Mucosa of gallbladder (tissue), 1 donor: Measurements from ENCODE around the gene RAB3IL1. TPM values are rescaled to one million over a fixed set of nuclear protein-coding genes. Genes with fewer than 3 reads are reported as not detected.

Experiments
- DNase-seq: peaks from one replicate; pipeline ENCODE4 v3.0.0-alpha.2; 2020; ENCODE audit warnings: low spot score
- total RNA-seq: library from RNA; stranded (reverse); gene quantifications from one replicate; pipeline ENCODE4 v1.2.1, GENCODE V29; 2021
- donor health status: DM: no; HTN: no; CAD: no.

Gene RAB3IL1, protein sequence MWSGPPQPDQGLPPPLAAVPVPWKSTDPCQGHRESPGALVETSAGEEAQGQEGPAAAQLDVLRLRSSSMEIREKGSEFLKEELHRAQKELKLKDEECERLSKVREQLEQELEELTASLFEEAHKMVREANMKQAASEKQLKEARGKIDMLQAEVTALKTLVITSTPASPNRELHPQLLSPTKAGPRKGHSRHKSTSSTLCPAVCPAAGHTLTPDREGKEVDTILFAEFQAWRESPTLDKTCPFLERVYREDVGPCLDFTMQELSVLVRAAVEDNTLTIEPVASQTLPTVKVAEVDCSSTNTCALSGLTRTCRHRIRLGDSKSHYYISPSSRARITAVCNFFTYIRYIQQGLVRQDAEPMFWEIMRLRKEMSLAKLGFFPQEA
- total RNA-seq, result 12.1 TPM

GRCh38 chr11:61917334-61918109, at the start of gene RAB3IL1:
Gene RAB3IL1, minus strand, starts transcription at chr11:61917566. Its CDS starts 199 bp downstream, at chr11:61917367.
- DNase-seq, result peak; percentile 29

- DNase-seq, result no peak
Observed at GRCh38 chr11:61966734-61967115, 49.4 kb upstream of the RAB3IL1 start.

GRCh38 chr11:61964666-61965271, 47.4 kb upstream of the RAB3IL1 start:
- peak; percentile 77 for DNase-seq

GRCh38 chr11:61964058-61964665, 46.8 kb upstream of the RAB3IL1 start:
- no peak for DNase-seq

DNA sequence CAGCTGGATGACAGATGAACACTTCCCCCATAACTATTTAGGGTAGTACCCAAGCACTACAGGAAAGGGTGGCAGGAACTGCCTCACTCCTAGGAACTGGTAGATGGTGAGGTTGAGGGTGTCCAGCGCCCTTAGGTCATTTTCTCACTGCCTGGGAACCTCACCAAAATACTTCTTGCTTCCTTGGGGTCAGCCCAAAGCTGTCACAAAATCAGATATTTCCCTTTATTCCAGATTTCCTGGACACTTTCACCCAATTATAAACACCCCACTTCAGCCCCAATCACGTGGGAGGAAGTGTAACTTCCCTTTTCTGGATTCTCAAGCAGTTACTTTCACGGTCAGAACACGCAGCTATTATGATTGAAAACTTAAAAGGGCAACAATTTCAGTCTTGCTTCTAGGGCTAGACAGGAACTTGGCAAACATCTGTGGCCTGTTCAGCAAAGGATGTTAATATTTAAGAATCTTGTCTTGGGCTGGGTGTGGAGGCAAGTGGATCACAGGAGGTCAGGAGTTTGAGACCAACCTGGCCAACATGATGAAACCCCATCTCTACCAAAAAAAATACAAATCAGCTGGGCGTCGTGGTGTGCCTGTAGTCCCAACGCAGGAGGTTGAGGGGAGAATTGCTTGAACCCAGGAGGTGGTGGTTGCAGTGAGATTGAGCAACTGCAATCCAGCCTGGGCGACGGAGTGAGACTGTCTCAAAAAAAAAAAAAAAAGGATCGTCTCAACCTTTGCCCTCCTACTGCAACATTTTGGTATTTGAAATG, 46.1 kb upstream of the RAB3IL1 start:
- DNase-seq, result no peak

DNA sequence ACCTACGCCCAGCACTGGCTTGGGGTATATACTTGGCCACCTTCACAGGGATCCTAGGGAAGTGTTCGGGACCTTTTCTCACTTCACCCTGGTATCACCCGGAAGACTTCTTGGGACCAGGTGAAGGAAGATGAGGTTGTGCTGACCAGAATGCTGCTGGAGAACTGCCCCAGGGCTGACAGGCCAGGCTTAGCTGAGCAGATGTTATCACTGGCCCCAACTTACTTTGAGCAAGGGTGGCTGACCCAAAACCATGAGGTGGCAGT, 45.6 kb upstream of the RAB3IL1 start:
- no peak for DNase-seq

DNA sequence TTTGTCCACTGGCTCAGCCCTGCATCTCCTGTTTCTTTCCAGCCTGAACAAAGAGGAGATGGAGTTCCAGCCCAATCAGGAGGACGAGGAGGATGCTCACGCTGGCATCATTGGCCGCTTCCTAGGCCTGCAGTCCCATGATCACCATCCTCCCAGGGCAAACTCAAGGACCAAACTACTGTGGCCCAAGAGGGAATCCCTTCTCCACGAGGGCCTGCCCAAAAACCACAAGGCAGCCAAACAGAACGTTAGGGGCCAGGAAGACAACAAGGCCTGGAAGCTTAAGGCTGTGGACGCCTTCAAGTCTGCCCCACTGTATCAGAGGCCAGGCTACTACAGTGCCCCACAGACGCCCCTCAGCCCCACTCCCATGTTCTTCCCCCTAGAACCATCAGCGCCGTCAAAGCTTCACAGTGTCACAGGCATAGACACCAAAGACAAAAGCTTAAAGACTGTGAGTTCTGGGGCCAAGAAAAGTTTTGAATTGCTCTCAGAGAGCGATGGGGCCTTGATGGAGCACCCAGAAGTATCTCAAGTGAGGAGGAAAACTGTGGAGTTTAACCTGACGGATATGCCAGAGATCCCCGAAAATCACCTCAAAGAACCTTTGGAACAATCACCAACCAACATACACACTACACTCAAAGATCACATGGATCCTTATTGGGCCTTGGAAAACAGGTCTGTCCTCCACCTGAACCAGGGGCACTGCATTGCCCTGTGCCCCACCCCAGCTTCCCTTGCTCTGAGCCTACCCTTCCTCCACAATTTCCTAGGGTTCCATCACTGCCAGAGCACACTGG, 45.0 kb upstream of the RAB3IL1 start:
- DNase-seq, result no peak

GRCh38 chr11:61961570-61962212, 44.3 kb upstream of the RAB3IL1 start:
- no peak for DNase-seq

- no peak for DNase-seq
Observed at GRCh38 chr11:61960532-61960931, 43.2 kb upstream of the RAB3IL1 start.

DNA sequence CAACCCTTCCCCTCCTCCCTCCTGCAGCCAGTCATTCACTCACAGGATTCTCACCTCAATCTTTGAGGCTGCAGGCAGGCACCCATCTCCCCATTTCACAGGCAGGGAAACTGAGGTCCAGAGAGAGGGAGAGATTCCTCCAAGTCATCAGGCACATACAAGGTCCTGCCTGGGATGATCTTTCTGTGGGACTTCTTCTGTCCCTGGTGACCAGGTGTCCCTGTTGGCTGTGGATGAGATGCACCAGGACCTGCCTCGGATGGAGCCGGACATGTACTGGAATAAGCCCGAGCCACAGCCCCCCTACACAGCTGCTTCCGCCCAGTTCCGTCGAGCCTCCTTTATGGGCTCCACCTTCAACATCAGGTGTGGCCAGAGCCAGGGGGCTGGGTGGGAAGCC, 42.3 kb upstream of the RAB3IL1 start:
- no peak for DNase-seq

DNA sequence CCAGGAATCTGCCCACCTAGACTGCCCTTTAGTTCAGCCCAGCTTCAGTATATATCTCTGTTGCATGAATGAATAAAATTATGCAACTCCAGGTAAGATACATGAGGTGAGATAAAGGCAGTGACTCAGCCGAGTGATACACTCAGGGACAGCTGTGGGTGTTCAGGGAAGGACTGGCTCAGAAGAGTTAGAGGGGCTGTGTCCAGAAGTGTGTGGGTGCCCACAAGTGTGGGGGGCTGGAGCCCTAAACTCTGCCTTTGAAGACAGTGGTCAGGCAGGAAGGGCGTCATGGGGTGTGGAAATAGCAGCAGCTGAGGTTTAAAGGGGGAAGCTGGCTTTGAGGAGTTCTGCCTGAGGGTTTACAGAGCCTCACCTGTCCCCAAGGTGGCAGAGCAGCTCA, 41.7 kb upstream of the RAB3IL1 start:
- DNase-seq, result no peak

- no peak for DNase-seq
Observed at GRCh38 chr11:61958590-61958989, 41.2 kb upstream of the RAB3IL1 start.

DNA sequence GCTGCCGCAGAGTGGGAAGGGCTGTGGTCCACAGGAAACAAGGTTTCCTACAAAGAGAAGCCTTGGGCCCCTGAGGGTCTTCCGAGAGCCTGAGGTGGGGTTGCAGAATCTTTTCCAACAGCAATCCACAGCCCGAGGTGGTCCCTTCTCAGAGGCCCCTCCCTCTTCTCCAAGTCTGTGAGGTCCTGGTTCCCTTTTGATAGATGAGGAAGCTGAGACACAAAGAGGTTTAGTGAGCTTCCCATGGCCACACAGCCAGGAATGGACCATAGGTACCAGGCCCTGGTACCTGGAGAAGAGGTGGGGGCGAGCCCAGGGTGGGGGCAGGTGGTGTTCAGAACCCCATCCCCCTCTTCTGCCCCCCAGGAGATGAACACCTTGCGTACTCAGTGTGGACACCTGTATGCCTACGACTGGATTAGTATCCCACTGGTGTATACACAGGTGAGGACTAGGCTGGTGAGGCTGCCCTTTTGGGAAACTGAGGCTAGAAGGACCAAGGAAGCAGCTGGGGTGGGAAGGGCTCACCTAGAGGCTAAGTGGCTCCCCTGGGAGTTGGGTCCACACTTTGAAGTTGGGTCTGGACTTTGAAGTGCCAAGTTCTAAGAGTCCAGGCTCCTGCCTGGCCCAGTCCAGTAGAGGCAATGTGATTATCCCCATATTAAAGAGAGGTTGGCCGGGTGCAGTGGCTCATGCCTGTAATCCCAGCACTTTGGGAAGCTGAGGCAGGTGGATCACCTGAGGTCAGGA, 39.8 kb upstream of the RAB3IL1 start:
- DNase-seq, result no peak

DNA sequence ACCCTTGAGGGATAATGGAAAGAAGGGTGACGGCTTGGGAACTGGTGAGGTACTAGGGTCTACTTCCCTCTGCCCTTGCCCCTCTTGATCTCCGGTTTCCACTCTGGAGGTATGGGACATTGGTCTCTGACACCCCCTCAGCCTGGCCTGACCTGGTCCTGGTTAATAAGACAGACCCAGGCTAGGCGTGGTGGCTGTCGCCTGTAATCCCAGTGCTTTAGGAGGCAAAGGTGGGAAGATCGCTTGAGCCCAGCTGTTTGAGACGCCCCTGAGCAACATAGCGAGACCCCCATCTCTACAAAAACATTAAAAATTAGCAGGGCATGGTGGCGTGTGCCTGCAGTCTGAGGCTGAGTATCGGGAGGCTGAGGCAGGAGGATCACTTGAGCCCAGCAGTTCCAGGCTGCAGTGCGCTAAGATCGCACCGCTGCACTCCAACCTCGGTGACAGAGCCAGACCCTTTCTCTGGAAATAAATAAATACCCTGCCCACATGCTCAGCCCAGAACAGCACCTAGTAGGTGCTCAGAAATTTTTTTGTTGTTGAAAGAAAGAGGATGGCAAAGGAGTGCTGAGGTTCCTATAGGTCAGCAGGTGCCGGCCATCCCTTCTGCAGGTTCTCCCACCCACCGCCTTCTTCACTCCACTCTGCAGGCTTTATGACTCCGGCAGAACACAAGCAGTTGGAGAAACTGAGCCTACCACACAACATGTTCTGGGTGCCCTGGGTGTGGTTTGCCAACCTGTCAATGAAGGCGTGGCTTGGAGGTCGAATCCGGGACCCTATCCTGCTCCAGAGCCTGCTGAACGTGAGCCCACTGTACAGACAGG, 39.0 kb upstream of the RAB3IL1 start:
- no peak for DNase-seq

DNA sequence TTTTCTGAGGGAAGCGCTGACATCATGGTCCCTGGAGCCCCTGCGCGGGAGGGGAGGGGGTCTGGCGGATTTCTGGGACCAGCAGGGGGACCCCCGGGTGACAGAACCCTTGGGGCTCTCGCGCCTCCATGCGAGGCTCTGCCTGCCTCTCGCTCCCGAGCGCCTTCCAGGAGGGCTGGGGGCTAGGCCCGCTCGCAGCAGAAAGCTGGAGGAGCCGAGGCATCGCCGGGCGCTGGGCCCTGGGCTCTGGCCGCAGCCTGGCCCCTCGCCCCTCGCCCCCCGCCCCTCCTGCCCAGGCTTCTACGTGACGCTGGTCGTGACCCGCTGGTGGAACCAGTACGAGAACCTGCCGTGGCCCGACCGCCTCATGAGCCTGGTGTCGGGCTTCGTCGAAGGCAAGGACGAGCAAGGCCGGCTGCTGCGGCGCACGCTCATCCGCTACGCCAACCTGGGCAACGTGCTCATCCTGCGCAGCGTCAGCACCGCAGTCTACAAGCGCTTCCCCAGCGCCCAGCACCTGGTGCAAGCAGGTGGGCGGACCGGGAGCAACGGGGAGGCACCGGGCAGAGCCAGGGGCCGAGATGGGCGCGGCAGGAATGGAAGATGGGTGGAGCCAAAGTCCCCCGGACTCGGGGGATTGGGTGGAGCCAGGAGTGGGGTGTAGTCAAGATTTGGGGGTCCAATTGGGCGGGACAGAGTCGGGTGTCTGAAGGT, 38.2 kb upstream of the RAB3IL1 start:
- DNase-seq, result no peak

DNA sequence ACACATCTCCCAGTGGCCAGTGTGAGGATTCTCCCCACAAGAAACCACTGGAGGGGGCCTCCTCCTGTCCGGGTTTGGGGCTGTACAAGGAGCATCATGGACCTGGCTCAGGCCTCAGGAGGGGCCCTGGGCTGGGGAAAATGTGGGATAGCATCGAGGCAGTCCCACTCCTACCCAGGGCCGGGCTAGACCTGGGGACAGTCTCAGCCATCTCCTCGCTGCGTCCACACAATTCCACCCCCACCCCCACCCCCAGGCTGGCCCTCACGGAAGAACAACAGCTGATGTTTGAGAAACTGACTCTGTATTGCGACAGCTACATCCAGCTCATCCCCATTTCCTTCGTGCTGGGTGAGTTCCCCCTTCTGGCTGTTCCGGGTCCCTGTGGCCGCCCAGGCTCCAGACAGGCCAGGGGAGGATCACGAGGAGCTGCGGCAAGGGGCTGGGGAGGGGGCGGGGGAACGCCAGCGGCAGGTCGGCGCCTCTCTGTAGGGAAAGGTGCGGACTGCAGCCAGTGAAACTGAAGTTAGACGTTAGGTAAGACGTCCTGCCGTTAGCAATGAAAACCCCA, 37.6 kb upstream of the RAB3IL1 start:
- DNase-seq, result no peak

GRCh38 chr11:61954106-61954850, 36.9 kb upstream of the RAB3IL1 start:
- DNase-seq, result no peak
